ENCODE measurements around the gene SLCO3A1. TPM values are rescaled to one million over a fixed set of nuclear protein-coding genes. Genes with fewer than 3 reads are reported as not detected.

Gene SLCO3A1
- total and polyA plus RNA-seq, 2 of the 8 experiments (the other 6 are each of a cell fraction or from before 2014, with no cell fraction given): 15.1 to 20.4 TPM

GRCh38 chr15:91983729-91984340, 130.3 kb downstream of the SLCO3A1 start:
- no peak overlapping the region for H3K4ac ChIP-seq (replicated peaks; ENCODE audit: insufficient read length, low read depth, low read length)
- no peak overlapping the region for H2AFZ ChIP-seq (ENCODE audit: low read length)
- H3K79me1 ChIP-seq (ENCODE audit: low read depth, low read length): no peaks in the 10 kb centered on the region; the same call in 1 of the 2 replicates
- CTCF ChIA-PET (ENCODE audit: partially characterized antibody): interaction anchor here (1.2 to 7.3 kb wide), 4 partner anchors 15 to 94 kb away, joined by 3 to 52 read pairs (median 12); no protein-coding TSS in a partner anchor
- H3K4me1 ChIP-seq (replicated peaks in 1 of 4; ENCODE audit: control insufficient read depth in 3 of 4, insufficient read depth in 4 of 4, low read length in 3 of 4): peaks cover 0 to 3% (median 1%) of the 10 kb centered on the region in 4 experiments; a peak in 2 of 7 replicates
- no peak overlapping the region for H2BK5ac ChIP-seq (ENCODE audit: low read depth, low read length)
- no peak overlapping the region for H2BK120ac ChIP-seq (replicated peaks; ENCODE audit: low read depth, low read length)
- no peak overlapping the region for H2BK15ac ChIP-seq (ENCODE audit: low read length)
- H4K91ac ChIP-seq (replicated peaks; ENCODE audit: insufficient read length, low read length): no peak overlapping the region
- no peak overlapping the region for H4K5ac ChIP-seq (ENCODE audit: insufficient read length, low read depth, low read length)
- no peak overlapping the region for H2BK12ac ChIP-seq (ENCODE audit: low read depth, low read length)
- no peak overlapping the region for H3K18ac ChIP-seq (ENCODE audit: extremely low read depth, low read length)
- H3K56ac ChIP-seq (replicated peaks; ENCODE audit: insufficient read length, low read depth, low read length): no peak overlapping the region
- H3K23me2 ChIP-seq (ENCODE audit: low read depth, low read length): no peaks in the 10 kb centered on the region
- no peak overlapping the region for H3K4me3 ChIP-seq (ENCODE audit: extremely low read depth in 1 of 4, insufficient read depth in 2 of 4, low read depth in 3 of 4, low read length in 4 of 4)
- no peak overlapping the region for H3K4me2 ChIP-seq (ENCODE audit: insufficient read depth in 1 of 2, low read depth in 2 of 2, low read length in 2 of 2)
- no peak overlapping the region for H3K27ac ChIP-seq (ENCODE audit: low read depth, low read length)
- no peak overlapping the region for H3K14ac ChIP-seq (ENCODE audit: insufficient read length)
- H3K23ac ChIP-seq (ENCODE audit: insufficient read length): no peak overlapping the region
- no peak for TF ChIP-seq JUND (IDR thresholded peaks at IDR 0.05; ENCODE audit: low read length)
- POLR2A ChIA-PET (ENCODE audit: partially characterized antibody): no interaction called here
- DNase-seq (ENCODE audit: low read depth in 1 of 2, low spot score in 2 of 2) (no peak), FAIRE-seq (no peak)
- no peaks in the 10 kb centered on the region for H3K9me3 ChIP-seq (ENCODE audit: insufficient read depth in 2 of 2, low read depth in 1 of 2, low read length in 1 of 2)
- no peak overlapping the region for H3K9ac ChIP-seq (replicated peaks in 1 of 4; ENCODE audit: extremely low read depth in 1 of 4, low read depth in 3 of 4, low read length in 3 of 4)
- 91% methylated on average over 7 of the region's 7 CpGs; no CpG with 5 or more reads in 1 of the 2 experiments for WGBS, 2 experiments (ENCODE audit: extremely low coverage in 1 of 2, insufficient coverage in 1 of 2, insufficient read length in 1 of 2, insufficient replicate concordance in 2 of 2, low coverage in 1 of 2, low lambda C conversion rate in 2 of 2, missing lambda C conversion rate in 1 of 2)
- H3K79me2 ChIP-seq (ENCODE audit: control insufficient read depth in 1 of 2, insufficient read depth in 2 of 2, low read length in 2 of 2): no peaks in the 10 kb centered on the region
- H4K20me1 ChIP-seq (replicated peaks in 1 of 2; ENCODE audit: control insufficient read depth in 1 of 2, insufficient read depth in 2 of 2, low read length in 2 of 2): no peaks in the 10 kb centered on the region
- no peak overlapping the region for H2AK5ac ChIP-seq (ENCODE audit: low read depth, low read length)
- H2BK20ac ChIP-seq (ENCODE audit: low read length): no peak overlapping the region
- H4K8ac ChIP-seq (ENCODE audit: extremely low read depth, insufficient read depth, low read length): no peak overlapping the region
- H3K27me3 ChIP-seq (replicated peaks in 1 of 4; ENCODE audit: control insufficient read depth in 3 of 4, extremely low read depth in 1 of 4, insufficient read depth in 3 of 4, low read length in 3 of 4): no peaks in the 10 kb centered on the region
- H3K36me3 ChIP-seq (ENCODE audit: control insufficient read depth in 2 of 4, insufficient read depth in 4 of 4, low read length in 3 of 4): no peaks in the 10 kb centered on the region
